Upper lobe of left lung (tissue), 6 donors: ENCODE data around the gene NECTIN2. TPM values are rescaled to one million over a fixed set of nuclear protein-coding genes. Genes with fewer than 3 reads are reported as not detected.

Source experiments
- ATAC-seq, 2 donors: fragments of 200-7000 bp; cut with Tn5 transposase; one replicate each; pipeline ENCODE4 v1.9.1; 2022; ENCODE audit warnings: mild to moderate bottlenecking in 2 of 2, moderate library complexity in 2 of 2; ENCODE audit not compliant: low FRiP score in 2 of 2
- DNase-seq, 2 donors: peaks; one replicate each; pipeline ENCODE4 v3.0.0-alpha.2; 2019 to 2020
- H3K27ac ChIP-seq, 4 donors: fragments of 200-600 bp; sonication (generic); one replicate each; pipeline ENCODE4 v1.5.1; 2016 to 2019
- H3K27me3 ChIP-seq, 4 donors: fragments of 200-600 bp; sonication (generic); one replicate each; pipeline ENCODE4 v1.5.1; 2017 to 2019
- H3K36me3 ChIP-seq, 4 donors: fragments of 200-600 bp; sonication (generic); one replicate each; pipeline ENCODE4 v1.5.1; 2016 to 2019
- H3K4me1 ChIP-seq, 4 donors: fragments of 200-600 bp; sonication (generic); one replicate each; pipeline ENCODE4 v1.5.1; 2018 to 2019
- H3K4me3 ChIP-seq, 4 donors: fragments of 200-600 bp; sonication (generic); one replicate each; pipeline ENCODE4 v1.5.1; 2017 to 2019; ENCODE audit warnings: mild to moderate bottlenecking in 2 of 4, moderate library complexity in 1 of 4
- H3K9me3 ChIP-seq, 4 donors: fragments of 200-600 bp; sonication (generic); one replicate each; pipeline ENCODE4 v1.5.1; 2018 to 2019
- EP300 ChIP-seq, 4 donors: sonication (generic); formaldehyde crosslinking; IDR thresholded peaks; one replicate each; pipeline ENCODE4 v1.5.1; 2017; ENCODE audit warnings: antibody characterized with exemption in 4 of 4, control low read depth in 2 of 4
- POLR2A ChIP-seq, 4 donors: fragments of 450-650 bp; IDR thresholded peaks; one replicate each; pipeline ENCODE4 v1.5.1; 2016 to 2017; ENCODE audit warnings: antibody characterized with exemption in 4 of 4, mild to moderate bottlenecking in 2 of 4
- POLR2AphosphoS5 ChIP-seq, 2 donors: sonication (generic); formaldehyde crosslinking; IDR thresholded peaks; one replicate each; pipeline ENCODE4 v1.5.1; 2017; ENCODE audit warnings: antibody characterized with exemption in 2 of 2
- WGBS, 2 donors: methylation state at CpG; one replicate each; pipeline ENCODE4 v1.1.5; 2017 to 2018; 5-methylcytosine and 5-hydroxymethylcytosine counted together
- total RNA-seq, 6 donors: library from RNA; depleted of rRNA in 4 of 6; stranded (reverse); fragments of >200 nt in 4 of 6; gene quantifications; one replicate each; pipeline versions ENCODE4 v1.1.0 to v1.2.1, GENCODE V29; 2016 to 2021
- TF ChIP-seq, protein P1 (sequence below), 6 experiments: fragments of 450-650 bp in 4 of 6; fragments of 200-600 bp in 2 of 6; sonication (generic) in 2 of 6; IDR thresholded peaks; one replicate each; pipeline ENCODE4 v1.5.1; 2016 to 2019; ENCODE audit warnings: antibody characterized with exemption in 6 of 6
- donor health status: DM: no; HTN: no; CAD: no; lungs with moderate emphysema.
- donor health status: DM: no; HTN: yes; CAD: no; lungs with severe emphysema.

Gene NECTIN2
- total RNA-seq, 6 donors from 2014 or later: 52.2 to 152 (median 109) TPM

DNA sequence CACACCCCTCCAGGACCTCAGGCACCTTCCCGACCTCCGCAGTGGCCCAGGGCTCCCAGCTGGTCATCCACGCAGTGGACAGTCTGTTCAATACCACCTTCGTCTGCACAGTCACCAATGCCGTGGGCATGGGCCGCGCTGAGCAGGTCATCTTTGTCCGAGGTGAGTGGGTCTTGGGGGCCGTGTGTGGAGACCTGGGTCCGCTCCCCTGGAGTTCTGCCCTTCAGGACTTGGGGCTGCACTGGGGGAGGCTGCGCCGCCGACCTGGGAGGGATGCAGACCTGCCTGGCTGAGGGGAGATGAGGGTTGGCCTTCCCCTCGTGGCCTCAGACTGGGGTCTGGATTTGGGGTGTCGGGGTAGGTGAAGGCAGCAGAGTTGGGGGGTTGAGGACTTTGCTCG, 28.2 kb downstream of the NECTIN2 start:
- 90 to 96% methylated on average over 4 to 8 of the region's 16 CpGs for WGBS, 2 donors
- Histone ChIP-seq H3K4me3 (no peak overlapping the region), H3K9me3 (no peaks in the 10 kb centered on the region), H3K27ac (no peak overlapping the region), H3K27me3 (no peaks in the 10 kb centered on the region), H3K4me1 (peaks cover 0 to 6% (median 0%) of the 10 kb centered on the region in 4 donors), H3K36me3 (peaks cover 29 to 87% (median 65%) of the 10 kb centered on the region in 4 donors)
- ATAC-seq (no peak), DNase-seq (no peak)
- TF ChIP-seq, protein P1, sequence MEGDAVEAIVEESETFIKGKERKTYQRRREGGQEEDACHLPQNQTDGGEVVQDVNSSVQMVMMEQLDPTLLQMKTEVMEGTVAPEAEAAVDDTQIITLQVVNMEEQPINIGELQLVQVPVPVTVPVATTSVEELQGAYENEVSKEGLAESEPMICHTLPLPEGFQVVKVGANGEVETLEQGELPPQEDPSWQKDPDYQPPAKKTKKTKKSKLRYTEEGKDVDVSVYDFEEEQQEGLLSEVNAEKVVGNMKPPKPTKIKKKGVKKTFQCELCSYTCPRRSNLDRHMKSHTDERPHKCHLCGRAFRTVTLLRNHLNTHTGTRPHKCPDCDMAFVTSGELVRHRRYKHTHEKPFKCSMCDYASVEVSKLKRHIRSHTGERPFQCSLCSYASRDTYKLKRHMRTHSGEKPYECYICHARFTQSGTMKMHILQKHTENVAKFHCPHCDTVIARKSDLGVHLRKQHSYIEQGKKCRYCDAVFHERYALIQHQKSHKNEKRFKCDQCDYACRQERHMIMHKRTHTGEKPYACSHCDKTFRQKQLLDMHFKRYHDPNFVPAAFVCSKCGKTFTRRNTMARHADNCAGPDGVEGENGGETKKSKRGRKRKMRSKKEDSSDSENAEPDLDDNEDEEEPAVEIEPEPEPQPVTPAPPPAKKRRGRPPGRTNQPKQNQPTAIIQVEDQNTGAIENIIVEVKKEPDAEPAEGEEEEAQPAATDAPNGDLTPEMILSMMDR (IDR thresholded peaks at IDR 0.05): no peak
- TF ChIP-seq EP300 (IDR thresholded peaks at IDR 0.05) (no peak), POLR2AphosphoS5 (IDR thresholded peaks at IDR 0.05) (no peak), POLR2A (IDR thresholded peaks at IDR 0.05) (no peak)

DNA sequence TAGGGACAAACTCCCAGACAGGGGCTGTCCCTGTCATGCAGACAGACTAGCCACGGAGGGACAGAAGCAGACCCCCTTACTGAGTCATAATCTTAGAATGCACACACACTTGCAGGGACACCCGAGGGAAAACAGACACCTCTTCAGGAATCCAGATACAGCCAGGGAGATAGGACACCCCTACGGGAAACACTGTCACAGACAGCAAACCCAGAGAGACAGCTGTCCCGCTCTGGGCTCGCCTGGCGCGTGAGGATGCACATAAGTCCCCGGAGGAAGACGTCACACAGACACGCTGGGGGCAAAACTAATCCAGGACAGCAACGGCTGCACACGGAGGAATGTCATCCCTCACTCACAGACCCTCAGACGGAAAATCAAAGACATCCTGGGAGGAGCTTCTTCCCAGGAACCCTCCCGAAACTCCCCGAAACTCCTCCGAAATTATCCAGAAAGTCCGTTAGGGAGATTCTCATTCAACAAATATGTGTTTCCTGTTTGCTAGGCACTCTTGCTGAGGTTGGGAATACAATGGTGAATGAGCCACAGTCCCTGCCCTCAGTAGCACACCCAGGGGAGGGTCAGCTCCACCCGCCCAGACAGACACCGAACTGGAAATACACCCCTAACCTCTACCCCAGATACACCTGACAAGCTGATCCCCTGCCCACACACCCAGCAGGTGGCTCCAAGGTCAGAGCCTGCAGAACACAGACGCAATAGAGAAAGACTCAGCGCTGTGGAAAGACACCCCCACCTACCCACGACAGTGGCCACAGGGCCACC, 29.8 kb downstream of the NECTIN2 start:
- DNase-seq (no peak), ATAC-seq (no peak)
- H3K27me3 ChIP-seq: no peaks in the 10 kb centered on the region
- H3K4me3 ChIP-seq: no peak overlapping the region
- H3K4me1 ChIP-seq: peaks cover 0 to 5% (median 0%) of the 10 kb centered on the region in 4 donors
- H3K27ac ChIP-seq: no peak overlapping the region
- peaks cover 29 to 87% (median 65%) of the 10 kb centered on the region in 4 donors for H3K36me3 ChIP-seq
- no peak for TF ChIP-seq POLR2AphosphoS5 (IDR thresholded peaks at IDR 0.05)
- no peak for TF ChIP-seq EP300 (IDR thresholded peaks at IDR 0.05)
- TF ChIP-seq, protein P1 (IDR thresholded peaks at IDR 0.05): no peak
- TF ChIP-seq POLR2A (IDR thresholded peaks at IDR 0.05): no peak
- WGBS, 2 donors: 76 to 88% methylated on average over 20 to 22 of the region's 22 CpGs
- no peaks in the 10 kb centered on the region for H3K9me3 ChIP-seq

DNA sequence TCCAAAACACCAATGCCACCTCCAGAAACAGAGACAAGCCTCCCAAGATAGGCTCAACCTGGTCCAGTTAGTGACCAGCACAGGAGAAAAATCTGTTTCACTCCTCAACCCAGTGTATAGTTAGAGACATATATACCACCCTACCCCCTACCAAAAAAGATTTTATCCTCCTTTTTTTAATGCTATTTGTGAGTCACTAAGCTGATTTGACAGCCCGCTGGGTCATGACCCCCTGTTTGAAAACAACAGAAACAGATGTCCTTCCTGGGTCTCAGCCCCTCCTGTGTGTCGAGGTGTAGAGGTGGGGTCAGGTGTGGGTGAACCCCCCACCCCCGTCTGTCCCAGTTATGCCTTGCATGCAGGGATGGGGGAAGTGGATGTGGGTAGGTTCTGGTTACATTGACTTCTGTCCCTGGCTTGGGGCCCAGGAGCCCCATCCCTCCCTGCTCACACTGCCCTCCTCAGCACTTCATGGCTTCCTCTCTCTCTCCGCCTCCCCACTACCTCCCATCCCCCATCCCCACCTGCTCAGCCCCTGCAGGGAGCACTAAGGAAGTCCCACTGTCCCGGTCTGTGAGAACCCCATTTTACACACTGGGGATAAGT, 30.9 kb downstream of the NECTIN2 start:
- Histone ChIP-seq H3K27me3 (no peaks in the 10 kb centered on the region), H3K27ac (no peak overlapping the region), H3K4me3 (no peak overlapping the region), H3K4me1 (peaks cover 0 to 5% (median 0%) of the 10 kb centered on the region in 4 donors), H3K36me3 (peaks cover 24 to 75% (median 55%) of the 10 kb centered on the region in 4 donors), H3K9me3 (no peaks in the 10 kb centered on the region)
- DNase-seq (no peak), ATAC-seq (no peak)
- TF ChIP-seq, protein P1 (IDR thresholded peaks at IDR 0.05): no peak
- TF ChIP-seq EP300 (IDR thresholded peaks at IDR 0.05): no peak
- TF ChIP-seq POLR2AphosphoS5 (IDR thresholded peaks at IDR 0.05): no peak
- TF ChIP-seq POLR2A (IDR thresholded peaks at IDR 0.05): no peak
- WGBS, 2 donors: 66 to 78% methylated on average over 3 to 5 of the region's 5 CpGs

DNA sequence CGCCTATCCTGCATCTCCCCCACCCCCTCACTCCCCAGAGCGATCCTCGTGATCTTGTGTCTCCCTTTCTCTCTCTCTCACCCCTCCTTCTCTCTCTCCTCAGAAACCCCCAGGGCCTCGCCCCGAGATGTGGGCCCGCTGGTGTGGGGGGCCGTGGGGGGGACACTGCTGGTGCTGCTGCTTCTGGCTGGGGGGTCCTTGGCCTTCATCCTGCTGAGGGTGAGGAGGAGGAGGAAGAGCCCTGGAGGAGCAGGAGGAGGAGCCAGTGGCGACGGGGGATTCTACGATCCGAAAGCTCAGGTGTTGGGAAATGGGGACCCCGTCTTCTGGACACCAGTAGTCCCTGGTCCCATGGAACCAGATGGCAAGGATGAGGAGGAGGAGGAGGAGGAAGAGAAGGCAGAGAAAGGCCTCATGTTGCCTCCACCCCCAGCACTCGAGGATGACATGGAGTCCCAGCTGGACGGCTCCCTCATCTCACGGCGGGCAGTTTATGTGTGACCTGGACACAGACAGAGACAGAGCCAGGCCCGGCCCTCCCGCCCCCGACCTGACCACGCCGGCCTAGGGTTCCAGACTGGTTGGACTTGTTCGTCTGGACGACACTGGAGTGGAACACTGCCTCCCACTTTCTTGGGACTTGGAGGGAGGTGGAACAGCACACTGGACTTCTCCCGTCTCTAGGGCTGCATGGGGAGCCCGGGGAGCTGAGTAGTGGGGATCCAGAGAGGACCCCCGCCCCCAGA, 32.2 kb downstream of the NECTIN2 start:
- Histone ChIP-seq H3K36me3 (peaks cover 17 to 69% (median 50%) of the 10 kb centered on the region in 4 donors), H3K4me1 (peaks cover 0 to 5% (median 0%) of the 10 kb centered on the region in 4 donors), H3K4me3 (no peak overlapping the region), H3K9me3 (no peaks in the 10 kb centered on the region), H3K27me3 (no peaks in the 10 kb centered on the region), H3K27ac (no peak overlapping the region)
- no peak for ATAC-seq
- TF ChIP-seq POLR2A (IDR thresholded peaks at IDR 0.05) (no peak), EP300 (IDR thresholded peaks at IDR 0.05) (no peak), POLR2AphosphoS5 (IDR thresholded peaks at IDR 0.05) (no peak)
- TF ChIP-seq, protein P1 (IDR thresholded peaks at IDR 0.05): no peak
- WGBS, 2 donors: 83 to 89% methylated on average over 13 to 26 of the region's 26 CpGs
- DNase-seq: no peak
